Measurements from ENCODE around the gene PILRA. TPM values are rescaled to one million over a fixed set of nuclear protein-coding genes. Genes with fewer than 3 reads are reported as not detected.
A peak's percentile ranks its signal among the peaks of the same experiment; 100 is the strongest.

PILRA gene
- total RNA-seq, 1 donor from 2014 or later = 36.9 TPM

DNA sequence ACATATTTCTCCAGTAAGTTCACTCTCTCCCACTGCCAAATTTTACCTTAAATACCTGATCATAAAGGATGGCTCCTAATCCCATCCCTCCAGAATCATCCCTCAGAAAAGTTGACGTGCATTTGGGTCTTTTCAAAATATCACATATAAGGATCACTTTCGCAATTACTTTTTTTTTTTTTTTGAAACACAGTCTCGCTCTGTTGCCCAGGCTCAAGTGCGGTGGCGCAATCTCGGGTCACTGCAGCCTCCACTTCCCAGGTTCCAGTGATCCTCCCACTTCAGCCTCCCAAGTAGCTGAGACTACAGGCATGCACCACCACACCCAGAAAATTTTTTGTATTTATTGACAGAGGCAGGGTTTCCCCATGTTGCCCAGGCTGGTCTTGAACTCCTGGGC lies 37.8 kb downstream of the PILRA start:
- no peak for DNase-seq
- intact Hi-C loops (cut with DNase I) = no loop called here

DNA sequence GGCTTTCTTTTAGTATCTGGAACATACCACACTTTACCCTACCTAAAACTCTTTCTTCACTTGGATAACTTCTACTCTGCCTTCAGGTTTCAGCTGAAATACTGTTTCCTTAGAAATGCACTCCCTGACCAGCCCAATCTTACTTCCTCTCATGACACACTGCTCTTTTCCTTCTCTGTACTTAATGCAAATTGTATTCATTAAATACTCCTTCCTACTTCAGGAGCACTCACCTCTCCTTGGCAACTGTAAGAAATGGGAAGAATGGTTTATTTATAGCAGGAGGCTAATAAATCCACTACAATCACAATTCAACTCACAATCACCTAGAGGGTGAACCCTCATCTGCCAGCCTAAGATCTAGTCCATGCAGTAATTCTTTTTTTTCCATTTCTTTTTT lies 40.1 kb downstream of the PILRA start:
- Histone ChIP-seq H3K27me3 (no peaks in the 10 kb centered on the region), H3K4me3 (no peak overlapping the region), H3K9me3 (no peaks in the 10 kb centered on the region), H3K36me3 (no peaks in the 10 kb centered on the region), H3K4me1 (no peaks in the 10 kb centered on the region), H3K27ac (no peak overlapping the region)
- ATAC-seq (peak; percentile 19), DNase-seq (no peak)
- intact Hi-C loops (cut with DNase I) = no loop called here
- TF ChIP-seq, protein P1, sequence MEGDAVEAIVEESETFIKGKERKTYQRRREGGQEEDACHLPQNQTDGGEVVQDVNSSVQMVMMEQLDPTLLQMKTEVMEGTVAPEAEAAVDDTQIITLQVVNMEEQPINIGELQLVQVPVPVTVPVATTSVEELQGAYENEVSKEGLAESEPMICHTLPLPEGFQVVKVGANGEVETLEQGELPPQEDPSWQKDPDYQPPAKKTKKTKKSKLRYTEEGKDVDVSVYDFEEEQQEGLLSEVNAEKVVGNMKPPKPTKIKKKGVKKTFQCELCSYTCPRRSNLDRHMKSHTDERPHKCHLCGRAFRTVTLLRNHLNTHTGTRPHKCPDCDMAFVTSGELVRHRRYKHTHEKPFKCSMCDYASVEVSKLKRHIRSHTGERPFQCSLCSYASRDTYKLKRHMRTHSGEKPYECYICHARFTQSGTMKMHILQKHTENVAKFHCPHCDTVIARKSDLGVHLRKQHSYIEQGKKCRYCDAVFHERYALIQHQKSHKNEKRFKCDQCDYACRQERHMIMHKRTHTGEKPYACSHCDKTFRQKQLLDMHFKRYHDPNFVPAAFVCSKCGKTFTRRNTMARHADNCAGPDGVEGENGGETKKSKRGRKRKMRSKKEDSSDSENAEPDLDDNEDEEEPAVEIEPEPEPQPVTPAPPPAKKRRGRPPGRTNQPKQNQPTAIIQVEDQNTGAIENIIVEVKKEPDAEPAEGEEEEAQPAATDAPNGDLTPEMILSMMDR (IDR thresholded peaks at IDR 0.05) = no peak

More for the DNA sequence above, 37.8 kb downstream of the PILRA start:
- Histone ChIP-seq H3K27me3 (no peaks in the 10 kb centered on the region), H3K4me3 (no peak overlapping the region), H3K9me3 (no peaks in the 10 kb centered on the region), H3K36me3 (no peaks in the 10 kb centered on the region), H3K4me1 (no peaks in the 10 kb centered on the region), H3K27ac (no peak overlapping the region)
- TF ChIP-seq, protein P1 (IDR thresholded peaks at IDR 0.05) = no peak
- no peak for ATAC-seq

GRCh38 chr7:100413889-100414288 lies 40.6 kb downstream of the PILRA start:
- no peak for DNase-seq
- TF ChIP-seq, protein P1 (IDR thresholded peaks at IDR 0.05) = no peak
- no peak overlapping the region for H3K27ac ChIP-seq
- intact Hi-C loops (cut with DNase I) = no loop called here
- no peaks in the 10 kb centered on the region for H3K27me3 ChIP-seq
- H3K4me3 ChIP-seq = no peak overlapping the region
- no peak for ATAC-seq
- H3K4me1 ChIP-seq = no peaks in the 10 kb centered on the region
- H3K36me3 ChIP-seq = no peaks in the 10 kb centered on the region
- H3K9me3 ChIP-seq = no peaks in the 10 kb centered on the region

DNA sequence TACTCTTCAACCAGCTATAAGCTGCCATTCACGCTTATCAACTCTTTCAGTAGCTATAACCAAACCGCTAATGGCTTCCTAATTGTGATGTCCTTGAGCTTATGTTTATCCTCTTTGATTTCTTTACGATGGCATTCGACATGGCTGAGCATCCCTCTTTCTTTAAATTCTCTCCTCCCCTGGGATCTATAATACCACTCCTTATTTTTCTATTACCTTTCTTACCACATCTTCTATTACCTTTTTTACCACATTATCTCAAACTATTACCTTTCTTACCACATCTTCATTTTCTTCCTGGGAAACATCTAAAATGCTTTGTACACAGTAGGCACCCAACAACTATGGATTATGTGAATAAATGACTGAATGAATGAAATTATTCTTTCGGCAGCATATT lies 42.2 kb downstream of the PILRA start:
- ATAC-seq = no peak
- H3K27me3 ChIP-seq = no peaks in the 10 kb centered on the region
- H3K27ac ChIP-seq = no peak overlapping the region
- no peak for DNase-seq
- intact Hi-C loops (cut with DNase I) = no loop called here
- H3K4me1 ChIP-seq = no peaks in the 10 kb centered on the region
- TF ChIP-seq, protein P1 (IDR thresholded peaks at IDR 0.05) = no peak
- H3K36me3 ChIP-seq = no peaks in the 10 kb centered on the region
- H3K9me3 ChIP-seq = no peaks in the 10 kb centered on the region
- H3K4me3 ChIP-seq = no peak overlapping the region

GRCh38 chr7:100418930-100419659 lies 45.8 kb downstream of the PILRA start:
- Histone ChIP-seq H3K36me3 (no peaks in the 10 kb centered on the region), H3K4me3 (no peak overlapping the region), H3K27me3 (no peaks in the 10 kb centered on the region), H3K9me3 (no peaks in the 10 kb centered on the region), H3K4me1 (no peaks in the 10 kb centered on the region), H3K27ac (no peak overlapping the region)
- intact Hi-C loops (cut with DNase I) = no loop called here
- ATAC-seq = no peak
- no peak for DNase-seq
- TF ChIP-seq, protein P1 (IDR thresholded peaks at IDR 0.05) = no peak
